Activated CD4-positive, alpha-beta T cell treated with anti-CD3 and anti-CD28 coated beads for 36 hours (primary cell): ENCODE data around the gene CPEB1. TPM values are rescaled to one million over a fixed set of nuclear protein-coding genes. Genes with fewer than 3 reads are reported as not detected.
"Not testable (repeated sequence)": the region's sequence is repeated elsewhere in the genome, so short reads cannot be mapped to it uniquely, and the experiment has no call there.

Source experiments
- ATAC-seq: fragments of 200-7000 bp; cut with Tn5 transposase; one replicate; pipeline ENCODE4 v1.10.0; 2021; ENCODE audit warnings: mild to moderate bottlenecking, moderate library complexity
- CTCF ChIA-PET: fragments of 350-600 bp; sonication (Branson Sonifier 250); formaldehyde crosslinking; loops from one replicate; lab custom pipeline; 2021; ENCODE audit warnings: antibody characterized with exemption; lab: Charles Lee
- POLR2A ChIA-PET: fragments of 350-600 bp; sonication (Branson Sonifier 250); formaldehyde crosslinking; loops from one replicate; lab custom pipeline; 2021; ENCODE audit warnings: antibody characterized with exemption, inconsistent platforms; lab: Charles Lee
- DNase-seq: peaks from one replicate; pipeline ENCODE4 v3.0.0-alpha.2; 2020
- H3K27ac Mint-ChIP-seq: one replicate; pipeline ENCODE4 v1.8.0; 2021; ENCODE audit warnings: mixed read lengths
- H3K27me3 Mint-ChIP-seq: one replicate; pipeline ENCODE4 v1.8.0; 2021; ENCODE audit warnings: mixed read lengths
- H3K36me3 Mint-ChIP-seq: one replicate; pipeline ENCODE4 v1.8.0; 2021; ENCODE audit warnings: low read depth, mixed read lengths
- H3K4me1 Mint-ChIP-seq: one replicate; pipeline ENCODE4 v1.8.0; 2021; ENCODE audit warnings: mixed read lengths
- H3K4me3 Mint-ChIP-seq: one replicate; pipeline ENCODE4 v1.8.0; 2021; ENCODE audit warnings: mild to moderate bottlenecking, moderate library complexity, mixed read lengths
- H3K9me3 Mint-ChIP-seq: one replicate; pipeline ENCODE4 v1.8.0; 2021; ENCODE audit warnings: low read depth, mixed read lengths
- intact Hi-C, 2 experiments: fragments of 100-400 bp; cut with DNase I in 1 of 2; cut with micrococcal nuclease in 1 of 2; formaldehyde crosslinking; loops; one replicate each; pipeline versions ENCODE4 v1.14.2 to v1.15.1; 2022 to 2024; cut with DNase I, micrococcal nuclease
- total RNA-seq, 2 experiments: library from RNA; stranded (reverse); gene quantifications; one replicate each; pipeline ENCODE4 v1.2.3, GENCODE V29; 2021

CPEB1 gene
- total RNA-seq, 2 experiments from 2014 or later: 0.16 to 0.18 TPM

DNA sequence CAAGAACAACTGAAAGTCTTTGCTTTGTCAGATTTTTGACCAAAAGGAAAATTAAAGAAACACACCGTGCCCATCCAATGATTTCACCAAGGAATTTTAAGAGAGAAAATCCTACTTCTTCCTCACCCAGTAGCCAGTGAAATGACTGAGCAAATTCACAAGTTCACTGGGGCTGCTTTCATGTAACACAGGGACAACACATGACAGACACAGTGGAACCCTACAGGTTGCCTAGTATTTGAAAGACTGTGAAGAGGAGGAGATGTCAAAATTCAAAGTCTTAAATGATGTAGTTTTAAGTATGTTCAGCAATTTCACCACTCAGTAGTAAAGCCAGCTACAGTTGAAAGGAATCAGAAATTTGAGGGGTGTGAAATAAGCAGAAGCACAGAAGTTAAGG lies 140.1 kb downstream of the CPEB1 start:
- H3K27ac Mint-ChIP-seq, POLR2A ChIA-PET, H3K4me1 Mint-ChIP-seq, DNase-seq, H3K36me3 Mint-ChIP-seq, CTCF ChIA-PET, ATAC-seq, intact Hi-C loops, H3K9me3 Mint-ChIP-seq, H3K27me3 Mint-ChIP-seq, H3K4me3 Mint-ChIP-seq: not testable (repeated sequence)

GRCh38 chr15:82505842-82506241 lies 141.3 kb downstream of the CPEB1 start:
- CTCF ChIA-PET, H3K27ac Mint-ChIP-seq, H3K4me1 Mint-ChIP-seq, H3K4me3 Mint-ChIP-seq, DNase-seq, POLR2A ChIA-PET, intact Hi-C loops, ATAC-seq, H3K36me3 Mint-ChIP-seq, H3K9me3 Mint-ChIP-seq, H3K27me3 Mint-ChIP-seq: not testable (repeated sequence)

GRCh38 chr15:82504074-82504473 lies 143.1 kb downstream of the CPEB1 start:
- H3K4me3 Mint-ChIP-seq, H3K9me3 Mint-ChIP-seq, H3K27ac Mint-ChIP-seq, intact Hi-C loops, ATAC-seq, CTCF ChIA-PET, H3K36me3 Mint-ChIP-seq, POLR2A ChIA-PET, H3K4me1 Mint-ChIP-seq, H3K27me3 Mint-ChIP-seq, DNase-seq: not testable (repeated sequence)

GRCh38 chr15:82502700-82503339 lies 144.3 kb downstream of the CPEB1 start:
- POLR2A ChIA-PET, H3K4me1 Mint-ChIP-seq, DNase-seq, intact Hi-C loops, ATAC-seq, CTCF ChIA-PET, H3K9me3 Mint-ChIP-seq, H3K27ac Mint-ChIP-seq, H3K27me3 Mint-ChIP-seq, H3K4me3 Mint-ChIP-seq, H3K36me3 Mint-ChIP-seq: not testable (repeated sequence)

- POLR2A ChIA-PET, H3K9me3 Mint-ChIP-seq, DNase-seq, intact Hi-C loops, CTCF ChIA-PET, ATAC-seq, H3K27me3 Mint-ChIP-seq, H3K4me3 Mint-ChIP-seq, H3K36me3 Mint-ChIP-seq, H3K27ac Mint-ChIP-seq, H3K4me1 Mint-ChIP-seq: not testable (repeated sequence)
These were observed 146.4 kb downstream of the CPEB1 start for GRCh38 chr15:82500772-82501171.

DNA sequence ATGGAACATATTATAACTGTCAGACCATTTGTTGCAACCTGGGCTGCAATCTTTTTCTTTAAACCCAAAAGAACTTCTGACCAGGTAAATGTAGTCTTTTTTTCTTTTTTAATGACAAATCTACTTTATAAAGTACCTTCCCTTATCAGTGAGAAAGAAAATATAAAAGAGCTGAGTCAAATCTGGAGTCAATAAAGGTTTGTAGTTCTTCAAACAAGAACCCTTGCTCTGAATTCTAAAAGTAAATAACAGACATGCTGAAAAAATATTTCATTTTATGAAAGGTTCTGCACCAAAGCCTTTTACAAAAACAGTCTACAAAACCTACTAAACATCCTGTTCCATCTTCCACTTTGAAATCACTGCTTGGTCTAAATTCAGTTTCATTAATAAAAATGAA lies 149.2 kb downstream of the CPEB1 start:
- H3K4me3 Mint-ChIP-seq, ATAC-seq, H3K9me3 Mint-ChIP-seq, H3K36me3 Mint-ChIP-seq, DNase-seq, H3K4me1 Mint-ChIP-seq, intact Hi-C loops, H3K27me3 Mint-ChIP-seq, H3K27ac Mint-ChIP-seq, POLR2A ChIA-PET: not testable (repeated sequence)
- CTCF ChIA-PET: interaction anchor here (0.6 kb wide), 1 partner anchor 33 kb away, joined by 3 read pairs; no protein-coding TSS in a partner anchor

Other genes with a start within 250 kb of the CPEB1 start
- gene GOLGA6L9, start 217.5 kb downstream of the CPEB1 start, total RNA-seq: 1 to 10 TPM; 2.1 to 2.2 TPM
- 1,000 to 10,000 TPM; 2,882 to 3,294 TPM for gene RPS17, start 106.9 kb downstream of the CPEB1 start, total RNA-seq
- gene AP3B2, start 62.5 kb upstream of the CPEB1 start, total RNA-seq: under 1 TPM; 0.39 to 0.59 TPM
- not detected for gene FSD2, start 158.7 kb upstream of the CPEB1 start, total RNA-seq
- gene WHAMM, start 162.3 kb upstream of the CPEB1 start, total RNA-seq: 1 to 10 TPM; 3.4 to 4.0 TPM